Measurements from ENCODE around the gene HDAC8. TPM values are rescaled to one million over a fixed set of nuclear protein-coding genes. Genes with fewer than 3 reads are reported as not detected.

HDAC8 gene
- total and polyA plus RNA-seq, 9 of the 15 experiments (the other 6 are each of a cell fraction or from before 2014, with no cell fraction given): 18.9 to 53.8 (median 28.7) TPM

DNA sequence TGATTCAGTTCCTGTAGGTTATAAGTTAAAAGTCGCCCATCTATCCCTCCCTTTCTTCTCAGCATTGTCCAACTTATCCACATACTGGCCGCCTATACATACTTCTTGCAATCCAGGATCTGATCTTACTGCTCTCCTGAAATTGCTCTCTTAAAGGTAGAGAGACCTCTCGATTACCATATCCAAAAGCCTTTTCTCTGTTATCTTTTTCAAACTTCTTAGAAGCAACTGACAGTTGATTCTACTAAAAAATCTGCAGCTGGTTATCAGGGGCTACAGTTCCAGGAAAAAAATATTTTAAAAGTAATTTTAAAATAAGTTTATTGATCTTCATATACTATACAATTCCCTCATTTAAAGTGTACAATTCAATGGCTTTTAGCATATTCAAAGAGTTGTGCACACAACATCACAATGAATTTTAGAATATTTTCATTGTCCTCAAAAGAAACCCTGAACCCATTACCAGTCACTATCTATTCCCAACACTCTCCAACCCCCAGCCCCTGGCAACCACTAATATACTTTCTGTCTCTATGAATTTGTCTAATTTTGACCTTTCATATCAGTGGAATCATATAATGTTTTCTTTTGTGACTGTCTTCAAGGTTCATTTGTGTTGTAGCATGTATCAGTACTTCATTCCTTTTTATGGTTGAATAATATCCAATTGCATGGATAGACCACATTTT is 102.0 kb downstream of the HDAC8 start (continued):
- TF ChIP-seq NFATC3 (IDR thresholded peaks at IDR 0.05) (no peak), KAT8 (IDR thresholded peaks at IDR 0.05; ENCODE audit: low read depth) (no peak)
- TF ChIP-seq, protein P1, sequence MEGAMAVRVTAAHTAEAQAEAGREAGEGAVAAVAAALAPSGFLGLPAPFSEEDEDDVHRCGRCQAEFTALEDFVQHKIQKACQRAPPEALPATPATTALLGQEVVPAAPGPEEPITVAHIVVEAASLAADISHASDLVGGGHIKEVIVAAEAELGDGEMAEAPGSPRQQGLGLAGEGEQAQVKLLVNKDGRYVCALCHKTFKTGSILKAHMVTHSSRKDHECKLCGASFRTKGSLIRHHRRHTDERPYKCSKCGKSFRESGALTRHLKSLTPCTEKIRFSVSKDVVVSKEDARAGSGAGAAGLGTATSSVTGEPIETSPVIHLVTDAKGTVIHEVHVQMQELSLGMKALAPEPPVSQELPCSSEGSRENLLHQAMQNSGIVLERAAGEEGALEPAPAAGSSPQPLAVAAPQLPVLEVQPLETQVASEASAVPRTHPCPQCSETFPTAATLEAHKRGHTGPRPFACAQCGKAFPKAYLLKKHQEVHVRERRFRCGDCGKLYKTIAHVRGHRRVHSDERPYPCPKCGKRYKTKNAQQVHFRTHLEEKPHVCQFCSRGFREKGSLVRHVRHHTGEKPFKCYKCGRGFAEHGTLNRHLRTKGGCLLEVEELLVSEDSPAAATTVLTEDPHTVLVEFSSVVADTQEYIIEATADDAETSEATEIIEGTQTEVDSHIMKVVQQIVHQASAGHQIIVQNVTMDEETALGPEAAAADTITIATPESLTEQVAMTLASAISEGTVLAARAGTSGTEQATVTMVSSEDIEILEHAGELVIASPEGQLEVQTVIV (CRISPR knock-in tag; IDR thresholded peaks at IDR 0.05; ENCODE audit: borderline replicate concordance): no peak
- TF ChIP-seq, protein P2, sequence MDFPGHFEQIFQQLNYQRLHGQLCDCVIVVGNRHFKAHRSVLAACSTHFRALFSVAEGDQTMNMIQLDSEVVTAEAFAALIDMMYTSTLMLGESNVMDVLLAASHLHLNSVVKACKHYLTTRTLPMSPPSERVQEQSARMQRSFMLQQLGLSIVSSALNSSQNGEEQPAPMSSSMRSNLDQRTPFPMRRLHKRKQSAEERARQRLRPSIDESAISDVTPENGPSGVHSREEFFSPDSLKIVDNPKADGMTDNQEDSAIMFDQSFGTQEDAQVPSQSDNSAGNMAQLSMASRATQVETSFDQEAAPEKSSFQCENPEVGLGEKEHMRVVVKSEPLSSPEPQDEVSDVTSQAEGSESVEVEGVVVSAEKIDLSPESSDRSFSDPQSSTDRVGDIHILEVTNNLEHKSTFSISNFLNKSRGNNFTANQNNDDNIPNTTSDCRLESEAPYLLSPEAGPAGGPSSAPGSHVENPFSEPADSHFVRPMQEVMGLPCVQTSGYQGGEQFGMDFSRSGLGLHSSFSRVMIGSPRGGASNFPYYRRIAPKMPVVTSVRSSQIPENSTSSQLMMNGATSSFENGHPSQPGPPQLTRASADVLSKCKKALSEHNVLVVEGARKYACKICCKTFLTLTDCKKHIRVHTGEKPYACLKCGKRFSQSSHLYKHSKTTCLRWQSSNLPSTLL (IDR thresholded peaks at IDR 0.05): no peak; the same call in 1 of the 2 replicates

DNA sequence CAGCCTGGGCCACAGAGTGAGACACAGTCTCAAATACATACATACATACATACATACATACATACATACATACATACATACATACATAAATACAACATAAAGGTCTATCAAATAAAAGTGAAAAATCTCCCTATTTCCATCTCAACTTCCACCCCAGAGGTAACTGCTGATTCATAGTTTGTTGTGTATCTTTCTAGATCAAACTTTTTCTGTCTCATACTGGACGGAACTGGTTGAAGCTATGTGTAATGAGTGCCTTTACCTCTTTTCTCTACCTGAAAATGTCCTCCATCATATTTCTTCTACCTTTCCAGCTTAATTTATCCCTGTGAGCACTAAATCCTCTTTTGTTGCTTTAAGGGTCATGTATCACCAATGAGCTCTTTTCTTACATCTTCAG is 102.5 kb downstream of the HDAC8 start:
- Histone ChIP-seq H3K4me3 (no peak overlapping the region), H3K4me2 (ENCODE audit: insufficient read depth, low read length) (0 out of 2 replicates have a peak overlapping the region, but pooled peaks have one; percentile 12), H3K27ac (ENCODE audit: extremely low read depth, low read depth, low read length) (peak overlapping the region; percentile 75), H3K9ac (ENCODE audit: insufficient read depth in 1 of 2, low read depth in 2 of 2, low read length in 2 of 2) (peak overlapping the region in 1 of 2 experiments; percentile 22; a peak in 2 of 4 replicates), H3K27me3 (ENCODE audit: control insufficient read depth in 2 of 2, insufficient read depth in 2 of 2, low read length in 2 of 2) (no peaks in the 10 kb centered on the region), H2AFZ (ENCODE audit: low read depth, low read length) (peak overlapping the region; percentile 4; the same call in 1 of the 2 replicates), H3K4me1 (replicated peaks in 1 of 2; ENCODE audit: control insufficient read depth in 2 of 2, insufficient read depth in 2 of 2, low read length in 2 of 2) (peaks cover 0 to 17% of the 10 kb centered on the region in 2 experiments; a peak in 2 of 5 replicates), H3K79me2 (ENCODE audit: control insufficient read depth, insufficient read depth, low read length) (no peaks in the 10 kb centered on the region), H3K36me3 (ENCODE audit: control insufficient read depth, insufficient read depth, low read length) (peaks cover 4% of the 10 kb centered on the region; the same call in 1 of the 3 replicates), H4K20me1 (replicated peaks; ENCODE audit: control insufficient read depth, insufficient read depth, low read length) (no peaks in the 10 kb centered on the region), H3K9me3 (replicated peaks; ENCODE audit: control insufficient read depth, insufficient read depth, low read depth, low read length) (no peaks in the 10 kb centered on the region; the same call in 1 of the 2 replicates), H3K9me1 (ENCODE audit: control insufficient read depth, insufficient read depth, low read length) (no peaks in the 10 kb centered on the region)
- DNase-seq (ENCODE audit: extremely low read depth in 1 of 4, low spot score in 3 of 4): peak in 1 of 4 experiments; percentile 6
- ChIA-PET CTCF (ENCODE audit: low intra/inter-chr PET ratio) (no interaction called here), POLR2A (interaction anchor here (0.6 to 1.3 kb wide), 4 partner anchors 11 to 31 kb away, joined by 3 to 5 read pairs (median 4); no protein-coding TSS in a partner anchor)
- intact Hi-C loops (cut with micrococcal nuclease) (no loop called here), in situ Hi-C loops (cut with MboI) (no loop called here)
- BruUV-seq (replicated peaks): no TSS peak
- no peak for FAIRE-seq
- ATAC-seq: peak; percentile 54
- 20% methylated on average over 1 of the region's 1 CpG for WGBS (ENCODE audit: insufficient coverage, low coverage, missing lambda C conversion rate)
- TF ChIP-seq SRF (CRISPR knock-in tag; IDR thresholded peaks at IDR 0.05): no peak
- TF ChIP-seq ZNF785 (CRISPR knock-in tag; IDR thresholded peaks at IDR 0.05): no peak
- TF ChIP-seq, protein P3, sequence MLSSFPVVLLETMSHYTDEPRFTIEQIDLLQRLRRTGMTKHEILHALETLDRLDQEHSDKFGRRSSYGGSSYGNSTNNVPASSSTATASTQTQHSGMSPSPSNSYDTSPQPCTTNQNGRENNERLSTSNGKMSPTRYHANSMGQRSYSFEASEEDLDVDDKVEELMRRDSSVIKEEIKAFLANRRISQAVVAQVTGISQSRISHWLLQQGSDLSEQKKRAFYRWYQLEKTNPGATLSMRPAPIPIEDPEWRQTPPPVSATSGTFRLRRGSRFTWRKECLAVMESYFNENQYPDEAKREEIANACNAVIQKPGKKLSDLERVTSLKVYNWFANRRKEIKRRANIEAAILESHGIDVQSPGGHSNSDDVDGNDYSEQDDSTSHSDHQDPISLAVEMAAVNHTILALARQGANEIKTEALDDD (IDR thresholded peaks at IDR 0.05): no peak
- no peak for TF ChIP-seq NR2F6 (CRISPR knock-in tag; IDR thresholded peaks at IDR 0.05)
- TF ChIP-seq ZNF561 (CRISPR knock-in tag; conservative IDR thresholded peaks at IDR 0.05): no peak
- peak; percentile 74 for TF ChIP-seq ZNF316 (IDR thresholded peaks at IDR 0.05)
- no peak for TF ChIP-seq SREBF1 (IDR thresholded peaks at IDR 0.05; ENCODE audit: borderline replicate concordance, low read depth, low read length)
